GM19468 (cell line): ENCODE results near the gene CD4.
"Not testable (repeated sequence)": the region's sequence is repeated elsewhere in the genome, so short reads cannot be mapped to it uniquely, and the experiment has no call there.

Source experiments
- ATAC-seq: cut with Tn5 transposase; IDR thresholded peaks from one replicate; pipeline ENCODE4 v1.9.1; 2021; ENCODE audit warnings: mild to moderate bottlenecking, moderate library complexity, moderate number of reproducible peaks; ENCODE audit not compliant: unreplicated experiment; ENCODE audit errors: extremely low read depth

The CD4 gene

GRCh38 chr12:6861391-6861790 lies 72.1 kb downstream of the CD4 start:
- no peak for ATAC-seq

GRCh38 chr12:6863033-6863432 lies 73.7 kb downstream of the CD4 start:
- ATAC-seq = no peak

GRCh38 chr12:6863586-6864321 lies 74.4 kb downstream of the CD4 start:
- ATAC-seq = no peak

GRCh38 chr12:6865307-6865706 lies 76.0 kb downstream of the CD4 start:
- not testable (repeated sequence) for ATAC-seq

GRCh38 chr12:6866163-6866919 lies 77.0 kb downstream of the CD4 start:
- ATAC-seq = no peak

GRCh38 chr12:6866920-6867412 lies 77.6 kb downstream of the CD4 start:
- ATAC-seq = no peak

- ATAC-seq = peak; percentile 27
Measured at GRCh38 chr12:6867413-6868210, 78.3 kb downstream of the CD4 start, which contains the start of gene TPI1. TPI1 (plus strand) TSS chr12:6867531; CDS start chr12:6867567, 36 bp downstream.

- ATAC-seq = no peak
Measured at GRCh38 chr12:6868211-6869048, 79.1 kb downstream of the CD4 start.

- no peak for ATAC-seq
Measured at GRCh38 chr12:6869049-6870021, 80.0 kb downstream of the CD4 start.

GRCh38 chr12:6870304-6870703 lies 81.0 kb downstream of the CD4 start:
- not testable (repeated sequence) for ATAC-seq
